CD4-positive, alpha-beta T cell treated with Interferon gamma for 1 hour (primary cell): ENCODE data around the gene SDHAF1.
"Not testable (repeated sequence)": the region's sequence is repeated elsewhere in the genome, so short reads cannot be mapped to it uniquely, and the experiment has no call there.

Experiments
- DNase-seq: peaks from one replicate; pipeline ENCODE4 v3.0.0-alpha.2; 2020

SDHAF1 gene, protein sequence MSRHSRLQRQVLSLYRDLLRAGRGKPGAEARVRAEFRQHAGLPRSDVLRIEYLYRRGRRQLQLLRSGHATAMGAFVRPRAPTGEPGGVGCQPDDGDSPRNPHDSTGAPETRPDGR

DNA sequence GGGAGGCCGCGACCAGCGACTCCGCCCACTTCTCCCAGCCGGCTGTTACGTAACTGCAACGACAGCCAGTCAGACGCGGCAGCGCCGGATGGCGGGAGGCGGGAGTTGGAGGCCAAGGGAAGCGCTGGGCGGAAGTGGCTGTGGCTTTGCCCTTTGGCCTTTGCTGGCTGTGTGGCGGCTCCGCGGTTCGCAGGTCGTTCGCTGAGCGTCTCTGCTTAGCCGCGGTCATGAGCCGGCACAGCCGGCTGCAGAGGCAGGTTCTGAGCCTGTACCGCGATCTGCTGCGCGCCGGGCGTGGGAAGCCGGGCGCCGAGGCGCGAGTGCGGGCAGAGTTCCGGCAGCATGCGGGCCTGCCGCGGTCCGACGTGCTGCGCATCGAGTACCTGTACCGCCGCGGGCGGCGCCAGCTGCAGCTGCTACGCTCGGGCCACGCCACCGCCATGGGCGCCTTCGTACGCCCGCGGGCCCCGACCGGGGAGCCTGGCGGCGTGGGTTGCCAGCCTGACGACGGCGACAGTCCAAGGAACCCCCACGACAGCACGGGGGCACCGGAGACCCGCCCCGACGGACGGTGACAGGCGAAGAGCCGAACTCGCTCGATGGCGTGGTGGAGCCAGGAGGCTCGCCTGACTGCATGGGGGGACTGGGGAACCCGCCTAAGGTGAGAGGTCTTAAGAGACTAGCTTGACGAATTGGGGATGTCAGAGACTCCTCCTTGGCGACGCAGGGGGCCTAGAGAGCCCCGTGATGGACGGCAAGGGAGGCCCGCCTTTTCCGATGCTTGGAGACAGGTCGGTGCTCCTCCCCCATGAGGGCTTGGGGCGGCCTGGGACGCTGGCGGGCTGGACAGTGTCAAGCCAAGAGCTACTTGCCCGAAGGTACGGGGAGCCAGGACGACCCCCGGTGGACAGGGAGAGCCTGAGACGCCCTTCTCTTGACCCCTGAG is at the start of gene SDHAF1:
TSS of gene SDHAF1 (plus strand) at position 141 of the 946 bp plus-strand sequence. CDS start at position 228, 87 bp downstream.
- peak; percentile 91 for DNase-seq

DNA sequence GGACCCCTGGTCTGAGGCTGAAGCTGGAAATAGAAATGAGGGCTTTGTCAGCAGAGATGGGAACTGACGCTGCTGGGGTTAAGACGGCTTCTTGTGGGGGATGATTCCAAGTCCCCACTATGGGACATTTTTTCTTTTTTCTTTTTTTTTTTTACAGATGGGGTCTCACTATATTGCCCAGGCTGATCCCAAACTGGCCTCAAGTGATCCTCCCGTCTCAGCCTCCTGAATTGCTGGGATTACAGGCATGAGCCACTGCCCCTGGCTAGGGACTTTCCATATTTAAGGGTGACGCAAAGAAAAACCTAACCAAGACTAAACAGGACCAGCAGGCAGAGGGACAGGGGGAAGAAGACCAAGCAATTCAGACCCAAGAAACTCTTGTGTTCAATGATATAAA is 48.8 kb upstream of the SDHAF1 start:
- DNase-seq: no peak

DNA sequence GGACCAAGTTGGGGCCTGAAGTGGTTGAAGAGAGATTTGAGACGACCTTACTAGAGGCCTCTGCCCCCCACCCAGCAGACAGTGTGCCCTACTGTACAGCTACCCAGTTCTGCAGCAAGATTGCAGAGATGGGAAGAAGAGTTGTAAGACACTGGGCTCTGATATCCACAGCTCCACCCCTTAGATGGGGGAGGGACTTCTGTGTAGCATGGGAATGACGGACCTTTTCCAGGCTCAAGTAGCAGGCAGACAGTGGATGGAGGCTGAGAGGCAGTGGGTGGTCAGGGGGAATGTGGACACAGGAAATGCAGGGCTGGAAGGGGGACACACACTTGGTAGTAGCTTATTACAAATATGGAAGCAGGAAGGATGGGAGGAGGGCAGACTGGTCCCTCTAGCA is 45.9 kb upstream of the SDHAF1 start:
- DNase-seq: no peak

DNA sequence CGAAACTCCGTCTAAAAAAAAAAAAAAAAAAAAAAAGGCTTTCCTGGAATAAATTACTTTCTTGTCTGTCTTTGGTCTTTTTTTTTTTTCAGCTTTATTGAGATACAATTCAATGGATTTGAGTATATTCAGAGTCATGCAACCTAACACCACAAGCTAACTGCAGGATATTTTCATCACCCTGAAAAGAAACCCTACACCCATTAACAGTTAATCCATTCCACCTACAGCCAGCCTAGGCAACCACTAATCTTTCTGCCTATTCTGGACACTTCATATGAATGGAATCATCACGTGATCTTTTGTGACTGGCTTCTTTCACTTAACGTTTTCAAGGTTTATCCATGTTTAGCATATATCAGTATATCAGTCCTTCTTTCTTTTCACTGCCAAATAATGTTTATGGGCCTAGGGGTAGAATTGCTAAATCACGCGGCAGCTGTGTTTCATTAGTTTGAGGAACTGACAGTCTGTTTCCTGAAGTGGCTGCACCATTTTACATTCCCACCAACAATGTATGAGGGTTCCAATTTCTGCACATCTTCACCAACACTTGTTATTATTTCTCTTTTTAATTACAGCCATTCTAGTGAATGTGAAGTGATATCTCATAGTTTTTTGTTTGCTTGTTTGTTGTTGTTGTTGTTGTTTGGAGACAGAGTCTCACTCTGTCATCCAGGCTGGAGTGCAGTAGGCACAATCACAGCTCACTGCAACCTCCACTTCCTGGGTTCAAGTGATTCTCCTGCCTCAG is 38.9 kb upstream of the SDHAF1 start:
- DNase-seq: no peak

DNA sequence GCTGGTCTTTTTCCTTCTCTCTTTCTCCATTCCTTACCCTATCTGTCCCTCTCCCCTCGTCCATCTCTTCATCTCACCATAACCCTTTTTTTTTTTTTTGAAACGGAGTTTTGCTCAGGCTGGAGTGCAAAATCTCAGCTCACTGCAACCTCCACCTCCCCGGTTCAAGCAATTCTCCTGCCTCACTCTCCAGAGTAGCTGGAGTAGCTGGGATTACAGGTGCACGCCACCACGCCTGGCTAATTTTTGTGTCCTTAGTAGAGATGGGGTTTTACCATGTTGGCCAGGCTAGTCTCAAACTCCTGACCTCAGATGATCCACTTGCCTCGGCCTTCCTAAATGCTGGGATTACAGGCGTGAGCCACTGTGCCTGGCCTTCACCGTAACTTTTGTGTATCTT is 37.6 kb upstream of the SDHAF1 start:
- not testable (repeated sequence) for DNase-seq

DNA sequence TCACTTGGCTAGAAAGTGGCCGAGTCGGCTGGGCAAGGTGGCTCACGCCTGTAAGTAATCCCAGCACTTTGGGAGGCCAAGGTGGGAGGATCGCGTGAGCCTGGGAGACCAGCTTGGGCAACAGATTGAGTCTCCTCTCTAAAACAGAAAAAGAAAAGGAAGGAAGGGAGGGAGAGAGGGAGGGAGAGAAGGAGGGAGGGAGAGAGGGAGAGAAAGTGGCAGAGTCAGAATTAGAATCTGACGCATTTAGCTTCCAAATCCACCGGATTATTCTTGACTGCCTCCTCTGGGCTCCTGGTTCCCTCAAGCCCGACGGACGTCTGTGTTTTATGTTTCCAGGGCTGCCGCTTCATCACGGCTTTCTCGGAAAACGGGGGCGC is 36.3 kb upstream of the SDHAF1 start:
- DNase-seq: no peak

DNA sequence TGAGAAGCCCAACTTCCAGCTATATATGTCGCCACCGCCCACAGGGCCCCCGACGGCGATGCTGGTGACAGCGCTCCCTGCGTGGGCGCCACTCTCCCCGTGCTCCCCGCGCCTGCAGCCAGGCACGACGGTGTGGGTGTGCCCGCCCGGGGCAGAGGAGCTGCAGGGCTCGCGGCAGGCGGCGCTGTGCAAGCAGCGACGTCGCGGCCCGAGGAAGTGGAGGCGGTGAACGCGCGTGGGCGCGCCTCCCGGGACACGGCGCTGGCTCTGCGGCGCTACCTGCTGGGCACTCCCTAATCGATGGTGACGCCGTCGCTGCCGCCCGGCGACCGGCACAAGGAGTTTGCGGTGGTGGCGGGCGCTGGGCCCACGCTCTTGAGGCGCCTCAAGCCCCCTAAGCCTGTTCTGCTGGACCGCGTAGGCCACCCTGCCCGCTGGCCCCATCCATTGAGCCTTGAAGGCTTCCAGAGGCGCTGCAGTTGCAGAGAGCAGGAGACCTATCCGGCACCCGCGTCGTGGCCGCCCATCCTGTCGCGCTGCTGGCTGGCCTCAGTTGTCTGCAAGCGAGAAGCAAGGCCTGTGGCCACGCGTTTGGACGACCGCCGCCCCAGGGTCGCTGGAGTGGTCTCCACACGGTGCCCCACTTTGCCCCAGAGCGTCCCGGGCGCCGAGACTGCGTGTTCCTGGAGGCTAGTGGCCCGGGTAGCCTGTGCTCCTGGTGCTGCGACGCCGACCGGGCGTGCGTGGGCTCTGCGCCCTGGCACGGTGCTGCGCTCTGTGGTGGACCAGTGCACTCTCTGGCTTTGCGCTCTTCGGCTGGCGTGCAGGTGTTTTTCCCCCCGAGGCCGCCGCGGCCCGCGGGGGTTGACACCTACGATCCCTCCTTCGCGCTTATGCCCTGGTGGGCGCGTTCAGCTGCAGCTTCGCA is 35.7 kb upstream of the SDHAF1 start:
- DNase-seq: peak; percentile 80

DNA sequence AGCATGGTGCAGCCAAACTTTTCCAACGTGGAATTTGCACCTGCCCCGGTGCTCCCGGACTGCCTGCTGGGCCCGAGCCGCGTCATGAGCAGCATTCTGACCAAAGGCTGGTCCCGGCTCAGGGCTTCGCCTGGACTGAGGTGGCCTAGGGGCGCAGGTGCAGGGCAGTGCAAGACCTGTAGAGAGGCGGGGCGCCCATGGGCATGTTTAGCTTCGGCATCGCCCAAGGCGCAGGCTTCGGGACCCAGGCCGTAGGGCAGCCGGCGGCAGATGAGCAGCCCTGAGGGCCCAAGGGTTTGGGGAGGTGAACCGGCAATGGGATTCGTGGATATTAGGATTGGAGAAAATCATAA is 35.0 kb upstream of the SDHAF1 start:
- DNase-seq: no peak

DNA sequence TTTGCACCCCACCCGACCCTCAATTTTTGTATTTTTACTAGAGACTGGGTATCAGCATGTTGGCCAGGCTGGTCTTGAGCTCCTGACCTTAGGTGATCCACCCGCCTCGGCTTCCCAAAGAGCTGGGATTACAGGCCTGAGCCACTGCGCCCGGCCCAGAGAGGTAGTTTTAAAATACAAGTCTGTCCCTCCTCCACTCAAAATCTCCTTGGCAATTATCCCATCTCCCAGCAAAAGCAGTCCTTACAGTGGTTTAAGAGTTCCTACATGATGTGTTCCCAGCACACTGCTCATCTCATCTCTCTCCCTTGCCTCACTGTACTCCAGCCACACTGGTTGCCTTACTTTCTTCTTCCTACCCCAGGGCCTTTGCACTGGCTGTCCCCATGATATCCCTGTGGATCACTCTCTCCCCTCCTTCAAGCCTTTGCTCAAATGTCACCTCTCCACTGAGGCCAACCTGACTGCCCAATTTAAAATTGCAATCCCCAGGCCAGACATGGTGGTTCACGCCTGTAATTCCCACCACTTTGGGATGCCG is 34.5 kb upstream of the SDHAF1 start:
- no peak for DNase-seq

DNA sequence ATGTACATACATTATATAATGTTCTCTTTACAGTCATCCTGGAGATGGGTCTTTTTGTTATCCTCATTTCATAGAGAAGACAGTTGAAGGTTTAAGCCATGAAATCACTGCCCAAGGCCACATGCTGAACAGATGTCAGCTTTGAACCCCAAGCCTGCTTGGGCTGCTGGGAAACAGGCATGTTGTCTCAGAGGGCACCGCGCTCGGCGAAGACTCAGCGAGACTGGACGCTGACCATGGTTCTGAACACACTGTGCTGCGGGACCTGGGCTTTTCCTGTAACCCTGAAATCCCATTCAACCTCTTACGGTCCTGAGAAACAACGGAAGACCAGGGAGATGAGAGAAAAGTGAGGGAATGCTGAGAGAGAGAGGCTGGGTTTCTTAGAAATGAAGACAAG is 31.5 kb upstream of the SDHAF1 start:
- no peak for DNase-seq

DNA sequence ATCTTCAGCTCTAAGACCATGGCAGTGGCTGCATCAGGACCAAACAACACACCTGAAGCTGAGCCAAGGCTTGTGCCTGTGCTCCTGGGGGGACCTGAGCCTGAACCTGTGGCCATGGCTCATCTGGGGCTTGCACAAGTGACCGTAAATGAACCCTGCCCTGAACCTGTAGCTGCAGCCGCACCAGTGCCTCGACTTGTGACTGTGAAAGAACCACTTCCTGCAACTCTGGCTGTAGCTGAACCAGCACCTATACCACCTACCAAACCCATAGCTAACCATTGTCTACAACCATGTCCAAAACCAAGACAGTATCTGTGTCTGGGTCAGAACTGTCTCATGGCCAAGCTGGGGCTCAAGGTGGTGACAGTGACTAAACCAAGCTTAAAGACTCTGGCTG is 28.2 kb upstream of the SDHAF1 start:
- no peak for DNase-seq

DNA sequence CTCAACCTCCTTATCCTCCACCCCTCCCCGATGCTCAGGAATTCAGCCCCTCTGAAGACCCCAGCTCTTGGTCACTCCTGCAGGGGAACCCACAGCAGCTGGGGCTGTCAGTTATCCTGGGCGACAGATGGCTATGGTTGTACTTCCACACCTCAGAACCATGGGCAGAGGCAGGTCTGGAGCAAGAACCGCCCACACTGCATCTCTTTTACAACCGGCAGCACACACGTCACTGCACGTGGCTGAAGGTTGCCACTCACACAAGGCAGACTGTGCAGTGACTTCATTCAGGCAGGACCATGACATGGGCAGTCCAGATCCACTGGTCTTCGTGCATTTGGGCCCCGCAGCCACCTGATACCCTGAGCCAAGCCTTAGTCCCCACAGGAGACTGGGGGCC is 21.5 kb upstream of the SDHAF1 start:
- DNase-seq: no peak

DNA sequence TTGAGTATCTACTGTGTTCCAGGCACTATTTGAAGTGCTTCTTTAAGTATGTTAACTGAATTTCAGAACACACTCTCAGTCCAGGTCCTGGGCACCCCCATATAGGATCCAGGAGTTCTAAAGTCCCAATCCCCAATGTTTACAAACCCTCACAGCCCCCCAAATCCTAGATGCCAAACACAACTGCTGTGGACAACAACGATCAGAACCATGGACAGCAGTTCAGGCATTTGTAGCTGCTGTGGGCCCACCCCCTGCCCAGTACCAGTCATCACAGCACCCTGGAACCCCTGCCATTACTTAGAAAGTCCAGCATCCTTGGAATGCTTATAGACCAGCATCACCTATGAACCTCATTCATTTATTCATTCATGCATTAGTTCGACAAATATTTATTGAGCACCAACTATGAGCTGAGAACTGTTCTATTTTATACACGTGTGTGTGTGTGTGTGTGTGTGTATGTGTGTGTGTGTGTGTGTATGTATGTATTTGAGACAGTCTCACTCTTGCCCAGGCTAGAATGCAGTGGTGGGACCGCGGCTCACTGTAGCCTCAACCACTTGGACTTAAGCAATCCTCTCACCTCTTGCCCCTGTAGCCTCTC is 19.3 kb upstream of the SDHAF1 start:
- no peak for DNase-seq

DNA sequence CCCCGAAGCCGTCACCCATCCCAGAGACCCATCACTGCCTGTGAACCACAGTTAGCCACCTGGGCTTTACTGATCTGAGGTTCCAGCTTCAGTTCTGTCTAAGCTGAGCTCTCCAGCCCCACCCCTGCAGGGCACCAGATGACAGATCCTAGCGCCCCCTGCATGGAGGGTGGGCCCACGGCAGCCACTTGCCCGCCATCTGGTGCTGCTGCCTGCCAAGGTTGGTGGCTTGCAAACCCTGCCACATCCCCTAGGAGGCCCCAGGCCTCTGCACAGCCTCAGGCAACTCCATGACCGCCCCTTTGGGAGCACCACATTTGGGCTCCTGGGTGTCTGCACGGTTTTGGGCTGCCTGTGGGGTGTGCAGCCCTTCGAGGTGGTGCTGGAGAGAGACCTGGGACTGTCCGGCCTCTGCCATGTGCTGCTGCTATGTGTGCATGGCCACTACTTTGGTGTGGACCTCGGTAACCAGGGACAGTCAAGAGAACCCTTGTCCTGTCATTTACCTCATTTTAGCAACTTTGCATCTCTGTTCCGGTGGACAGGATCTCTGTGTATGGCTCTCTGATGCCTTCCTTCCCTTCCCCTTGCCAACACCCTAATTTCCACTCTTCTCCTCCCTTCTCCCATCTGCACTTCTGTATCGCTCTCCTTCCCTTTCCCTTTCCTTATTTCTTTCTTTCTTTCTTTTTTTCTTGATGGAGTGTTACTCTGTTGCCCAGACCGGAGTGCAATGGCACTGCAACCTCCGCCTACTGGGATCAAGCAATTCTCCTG is 17.4 kb upstream of the SDHAF1 start:
- no peak for DNase-seq

DNA sequence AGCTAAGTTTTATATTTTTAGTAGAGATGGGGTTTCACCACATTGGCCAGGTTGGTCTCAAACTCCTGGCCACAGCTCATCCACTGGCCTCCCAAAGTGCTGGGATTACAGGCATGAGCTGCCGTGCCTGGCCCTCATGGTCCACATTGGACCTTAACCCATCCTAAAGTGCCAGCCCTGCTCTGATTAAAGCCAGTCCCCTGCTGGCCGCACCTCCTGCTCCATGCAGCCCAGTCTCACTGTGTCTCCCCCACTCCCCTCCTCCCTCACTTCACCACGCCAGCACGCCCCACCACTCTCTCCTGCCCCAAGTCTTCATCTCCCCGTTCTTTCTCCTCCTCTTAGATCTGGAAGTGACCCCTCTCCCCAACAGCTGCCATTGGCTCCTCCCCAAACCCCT is 16.7 kb upstream of the SDHAF1 start:
- no peak for DNase-seq

DNA sequence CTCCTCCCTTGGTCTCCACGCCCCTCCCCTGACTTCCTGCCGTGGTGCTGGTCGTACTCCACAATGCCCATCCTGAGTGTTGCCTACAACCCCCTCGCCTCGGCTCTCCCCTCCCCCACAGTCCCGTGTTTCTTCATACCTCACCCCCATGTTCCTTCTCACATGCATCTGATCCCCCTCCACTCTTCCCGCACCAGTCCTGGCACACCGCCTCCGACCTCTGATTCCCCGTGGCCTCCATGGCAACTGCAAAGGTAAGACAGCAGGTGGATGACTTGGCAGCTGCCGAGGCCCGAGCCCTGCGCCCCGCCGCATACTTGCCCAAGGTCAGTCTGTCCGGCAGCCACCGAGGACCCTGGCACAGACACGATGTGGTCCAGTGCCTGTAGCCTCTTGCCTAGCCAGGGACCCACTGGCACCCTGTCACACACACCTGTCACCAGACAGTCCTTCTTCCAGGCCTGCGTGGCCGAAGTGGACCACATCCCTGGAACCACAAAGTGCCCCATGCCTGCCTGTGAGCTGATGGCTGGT is 16.1 kb upstream of the SDHAF1 start:
- DNase-seq: no peak

DNA sequence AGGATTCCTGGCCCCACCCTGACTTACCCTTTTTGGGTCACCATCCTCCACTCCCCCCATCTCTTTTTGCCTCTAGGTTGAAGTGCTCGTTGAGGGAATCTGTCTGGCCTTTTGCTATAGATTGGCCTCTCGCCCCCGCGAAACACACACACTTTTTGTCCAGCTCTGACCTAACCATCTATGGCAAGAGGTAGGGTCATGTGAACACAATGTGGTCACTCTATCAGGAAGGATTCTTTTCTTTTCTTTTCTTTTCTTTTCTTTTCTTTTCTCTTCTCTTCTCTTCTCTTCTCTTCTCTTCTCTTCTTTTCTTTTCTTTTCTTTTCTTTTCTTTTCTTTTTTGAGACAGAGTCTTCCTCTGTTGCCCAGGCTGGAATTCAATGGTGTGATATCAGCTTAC is 14.0 kb upstream of the SDHAF1 start:
- not testable (repeated sequence) for DNase-seq

DNA sequence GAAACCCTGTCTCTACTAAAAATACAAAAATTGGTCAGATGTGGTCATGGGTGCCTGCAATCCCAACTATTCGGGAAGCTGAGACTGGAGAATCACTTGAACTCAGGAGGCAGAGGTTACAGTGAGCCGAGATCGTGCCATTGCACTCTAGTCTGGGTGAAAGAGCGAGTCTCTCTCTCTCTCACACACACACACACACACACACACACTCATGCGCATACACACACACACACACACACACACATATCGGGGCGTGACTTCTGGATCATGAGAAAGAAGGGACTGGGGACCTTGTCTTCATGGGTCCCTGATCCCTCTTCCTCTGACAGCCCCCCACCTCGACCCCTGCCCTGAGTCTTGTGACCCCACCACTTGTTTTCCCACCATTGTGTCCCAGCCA is 11.8 kb upstream of the SDHAF1 start:
- DNase-seq: no peak

DNA sequence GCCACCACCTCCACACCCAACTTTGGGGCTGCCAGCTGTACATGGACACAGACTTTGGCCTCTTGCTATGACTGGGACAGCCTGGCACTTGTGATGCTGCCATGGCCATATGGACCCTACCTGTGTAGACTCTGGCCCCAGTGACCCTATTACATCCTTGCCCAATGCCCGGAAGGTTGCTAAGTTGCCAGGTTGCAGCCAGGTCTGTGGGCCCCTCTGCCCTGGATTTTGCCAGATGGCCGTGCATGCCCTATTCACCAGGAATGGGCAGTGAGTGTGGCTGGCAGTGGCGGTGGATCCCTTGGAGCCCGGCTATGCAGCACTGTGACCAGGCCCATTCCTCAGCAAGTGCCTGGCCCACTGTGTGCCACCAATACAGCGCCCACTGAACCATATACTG is 8.9 kb upstream of the SDHAF1 start:
- DNase-seq: no peak

DNA sequence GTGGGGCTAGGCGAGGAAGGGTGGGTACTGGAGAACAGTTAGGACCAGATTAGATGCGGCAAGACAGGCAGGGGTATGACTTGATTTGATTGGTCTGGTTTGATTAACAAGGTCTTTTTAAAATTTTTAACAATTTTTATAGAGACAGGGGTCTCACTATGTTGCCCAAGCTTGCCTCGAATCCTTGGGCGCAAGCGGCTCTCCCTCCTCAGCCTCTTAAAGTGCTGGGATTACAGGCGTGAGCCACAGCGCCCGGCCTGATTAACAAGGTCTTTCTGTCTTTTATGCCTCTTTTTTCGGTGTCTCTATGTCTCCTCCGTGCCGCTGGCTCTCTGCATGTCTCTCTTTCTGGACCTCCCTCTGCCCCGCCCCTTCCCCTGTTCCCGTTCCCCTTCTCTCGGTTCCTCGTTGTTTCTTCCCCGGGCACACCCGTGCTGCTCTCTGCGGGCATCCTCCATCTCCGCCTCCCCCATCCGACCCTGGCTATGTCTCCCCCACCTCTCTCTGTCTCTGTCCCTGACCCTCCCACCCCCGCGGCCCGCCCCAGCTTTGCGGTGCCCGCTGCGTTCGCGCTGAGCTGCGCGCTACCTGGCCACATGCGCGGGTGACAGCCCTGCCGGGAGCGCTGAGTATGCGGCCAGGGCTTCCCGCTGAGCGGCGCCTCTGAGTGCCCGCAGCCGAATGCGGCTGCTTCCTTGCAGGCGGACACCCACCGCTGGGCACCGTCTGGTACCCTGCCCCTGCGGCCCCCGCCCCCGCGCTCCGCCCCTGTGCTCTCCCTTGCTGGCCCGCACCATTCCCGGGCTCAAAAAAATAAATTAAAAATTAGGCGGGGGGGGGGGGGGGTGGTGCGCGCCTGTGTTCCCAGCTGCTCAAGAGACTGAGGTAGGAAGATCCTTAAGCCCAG is 8.1 kb upstream of the SDHAF1 start:
- DNase-seq: peak; percentile 25
